ENCODE results near the gene IL18R1. TPM values are rescaled to one million over a fixed set of nuclear protein-coding genes. Genes with fewer than 3 reads are reported as not detected.

The IL18R1 gene
- polyA plus RNA-seq, 1 experiment = 2.5 TPM

GRCh38 chr2:102386004-102386403 is 30.4 kb downstream of the IL18R1 start:
- Histone ChIP-seq H3K27me3 (ENCODE audit: control insufficient read depth, insufficient read depth, low read length) (no peaks in the 10 kb centered on the region), H3K4me3 (ENCODE audit: low read depth, low read length) (no peak overlapping the region), H3K9me3 (ENCODE audit: control insufficient read depth, insufficient read depth, low read length) (peaks cover 3% of the 10 kb centered on the region; the same call in 1 of the 2 replicates), H3K27ac (ENCODE audit: low read depth, low read length) (no peak overlapping the region)
- no peak for DNase-seq (ENCODE audit: low read depth, low spot score)
- TF ChIP-seq CTCF (IDR thresholded peaks at IDR 0.05; ENCODE audit: low read depth, low read length) = no peak
- ChIA-PET CTCF (no interaction called here), POLR2A (no interaction called here)

- CTCF ChIA-PET = interaction anchor here (0.5 kb wide), 1 partner anchor 763 kb away, joined by 5 read pairs; no protein-coding TSS in a partner anchor
- no peak overlapping the region for H3K4me3 ChIP-seq (ENCODE audit: low read depth, low read length)
- H3K27ac ChIP-seq (ENCODE audit: low read depth, low read length) = no peak overlapping the region
- no peaks in the 10 kb centered on the region for H3K27me3 ChIP-seq (ENCODE audit: control insufficient read depth, insufficient read depth, low read length)
- POLR2A ChIA-PET = no interaction called here
- no peak for DNase-seq (ENCODE audit: low read depth, low spot score)
- no peak for TF ChIP-seq CTCF (IDR thresholded peaks at IDR 0.05; ENCODE audit: low read depth, low read length)
- peaks cover 3% of the 10 kb centered on the region; the same call in 1 of the 2 replicates for H3K9me3 ChIP-seq (ENCODE audit: control insufficient read depth, insufficient read depth, low read length)
Measured at GRCh38 chr2:102386867-102387541, 31.4 kb downstream of the IL18R1 start.

GRCh38 chr2:102387763-102388546 is 32.4 kb downstream of the IL18R1 start:
- peaks cover 3% of the 10 kb centered on the region; the same call in 1 of the 2 replicates for H3K9me3 ChIP-seq (ENCODE audit: control insufficient read depth, insufficient read depth, low read length)
- no peaks in the 10 kb centered on the region for H3K27me3 ChIP-seq (ENCODE audit: control insufficient read depth, insufficient read depth, low read length)
- H3K27ac ChIP-seq (ENCODE audit: low read depth, low read length) = no peak overlapping the region
- ChIA-PET CTCF (interaction anchor here (0.6 kb wide), 1 partner anchor 367 kb away, joined by 6 read pairs; no protein-coding TSS in a partner anchor), POLR2A (no interaction called here)
- no peak for TF ChIP-seq CTCF (IDR thresholded peaks at IDR 0.05; ENCODE audit: low read depth, low read length)
- H3K4me3 ChIP-seq (ENCODE audit: low read depth, low read length) = no peak overlapping the region
- DNase-seq (ENCODE audit: low read depth, low spot score) = no peak

- DNase-seq (ENCODE audit: low read depth, low spot score) = no peak
- TF ChIP-seq CTCF (IDR thresholded peaks at IDR 0.05; ENCODE audit: low read depth, low read length) = no peak
- no peak overlapping the region for H3K27ac ChIP-seq (ENCODE audit: low read depth, low read length)
- ChIA-PET CTCF (interaction anchor here (0.9 kb wide), 1 partner anchor 52 kb away, joined by 4 read pairs; no protein-coding TSS in a partner anchor), POLR2A (no interaction called here)
- H3K4me3 ChIP-seq (ENCODE audit: low read depth, low read length) = no peak overlapping the region
- H3K27me3 ChIP-seq (ENCODE audit: control insufficient read depth, insufficient read depth, low read length) = no peaks in the 10 kb centered on the region
- H3K9me3 ChIP-seq (ENCODE audit: control insufficient read depth, insufficient read depth, low read length) = no peaks in the 10 kb centered on the region
Measured at GRCh38 chr2:102391565-102391964, 36.0 kb downstream of the IL18R1 start.

GRCh38 chr2:102392096-102392495 is 36.5 kb downstream of the IL18R1 start:
- ChIA-PET CTCF (interaction anchor here (0.9 kb wide), 1 partner anchor 52 kb away, joined by 4 read pairs; no protein-coding TSS in a partner anchor), POLR2A (no interaction called here)
- TF ChIP-seq CTCF (IDR thresholded peaks at IDR 0.05; ENCODE audit: low read depth, low read length) = no peak
- Histone ChIP-seq H3K27me3 (ENCODE audit: control insufficient read depth, insufficient read depth, low read length) (no peaks in the 10 kb centered on the region), H3K27ac (ENCODE audit: low read depth, low read length) (no peak overlapping the region), H3K4me3 (ENCODE audit: low read depth, low read length) (no peak overlapping the region), H3K9me3 (ENCODE audit: control insufficient read depth, insufficient read depth, low read length) (no peaks in the 10 kb centered on the region)
- no peak for DNase-seq (ENCODE audit: low read depth, low spot score)
